Pancreas (tissue), 10 donors: Measurements from ENCODE around the gene CCDC92B. TPM values are rescaled to one million over a fixed set of nuclear protein-coding genes. Genes with fewer than 3 reads are reported as not detected.
A peak's percentile ranks its signal among the peaks of the same experiment; 100 is the strongest.

Experiments used
- ATAC-seq, 4 donors: fragments of 200-7000 bp; cut with Tn5 transposase; one replicate each; pipeline versions ENCODE4 v1.8.0 to v1.9.1; 2020; ENCODE audit warnings: mild to moderate bottlenecking in 4 of 4, moderate library complexity in 4 of 4
- DNase-seq, 6 donors: peaks; one replicate each; pipeline ENCODE4 v3.0.0-alpha.2; 2020
- FAIRE-seq: peaks from 2 replicates; lab custom pipeline; 2012; peaks lifted over from hg19 to GRCh38; lab: Jason Lieb, UNC
- H3K27ac ChIP-seq, 4 donors: fragments of 200-600 bp; sonication (generic); 1 replicate in 3 of 4; 2 replicates in 1 of 4; pipeline versions ENCODE4 v1.5.0 to v1.8.0; 2020
- H3K27me3 ChIP-seq, 4 donors: fragments of 200-600 bp; one replicate each; pipeline ENCODE4 v1.8.0; 2021
- H3K36me3 ChIP-seq, 3 donors: fragments of 200-600 bp; sonication (generic) in 1 of 3; one replicate each; pipeline versions ENCODE4 v1.5.0 to v1.8.0; 2020 to 2021
- H3K4me1 ChIP-seq, 3 donors: fragments of 200-600 bp; one replicate each; pipeline ENCODE4 v1.8.0; 2021
- H3K4me3 ChIP-seq, 4 donors: fragments of 200-600 bp; sonication (generic) in 2 of 4; one replicate each; pipeline versions ENCODE4 v1.5.0 to v1.8.0; 2020 to 2021
- H3K9me3 ChIP-seq, 4 donors: fragments of 200-600 bp; one replicate each; pipeline ENCODE4 v1.8.0; 2021
- CTCF ChIP-seq, 4 donors: fragments of 200-600 bp; sonication (generic) in 3 of 4; IDR thresholded peaks; one replicate each; pipeline versions ENCODE4 v1.5.0 to v1.8.0; 2021; ENCODE audit warnings: antibody characterized with exemption in 4 of 4
- WGBS, 2 donors: extraction: QIAGEN DNeasy Blood & Tissue Kit; methylation state at CpG; one replicate each; pipeline ENCODE4 v1.1.7; 2013; 5-methylcytosine and 5-hydroxymethylcytosine counted together
- intact Hi-C, 3 donors: fragments of 100-400 bp; cut with DNase I; formaldehyde crosslinking; loops; one replicate each; pipeline versions ENCODE4 v1.11.1 to v1.14.2; 2022
- polyA plus RNA-seq, 2 donors: library from polyadenylated mRNA; stranded (reverse); fragments of 200-250 nt; gene quantifications; one replicate each; pipeline ENCODE4 v1.2.3, GENCODE V29; 2013
- total RNA-seq, 6 donors: library from RNA; stranded (reverse); fragmentation: NEBNext Ultra II Directional in 4 of 6; extraction: Animal tissue kit (Norgen Biotek cat#: 25700) in 4 of 6; gene quantifications; one replicate each; pipeline versions ENCODE4 v1.2.1 to v1.2.4, GENCODE V29; 2021 to 2023
- donor health status: healthy with polysubstance abuse.
- donor health status: DM: no; HTN: no; CAD: no; lungs with moderate emphysema.
- donor health status: DM: no; HTN: no; CAD: no.
- donor health status: control.
- donor health status: control.
- donor health status: Bipolar disorder and iron deficiency.
- donor health status: DM: yes; HTN: yes; CAD: no.
- donor health status: DM: no; HTN: no; CAD: no.
- donor health status: DM: no; HTN: no; CAD: no.
- donor health status: DM: yes; HTN: yes; CAD: no.

The CCDC92B gene
- total and polyA plus RNA-seq, 8 donors, result 0.19 to 4.6 (median 0.69) TPM

- TF ChIP-seq CTCF (IDR thresholded peaks at IDR 0.05), result no peak
- WGBS, 2 donors, result 71 to 80% methylated on average over 10 of the region's 10 CpGs
- H3K27ac ChIP-seq, result no peak overlapping the region
- no peaks in the 10 kb centered on the region for H3K4me1 ChIP-seq
- no peak overlapping the region for H3K4me3 ChIP-seq
- no peak for DNase-seq
- no peaks in the 10 kb centered on the region for H3K36me3 ChIP-seq
- H3K27me3 ChIP-seq, result peaks cover 0 to 4% (median 0%) of the 10 kb centered on the region in 4 donors
- ATAC-seq, result no peak
- H3K9me3 ChIP-seq, result no peaks in the 10 kb centered on the region
- FAIRE-seq, result no peak
- intact Hi-C loops, result no loop called here
Observed at GRCh38 chr17:2731807-2732206, 17.6 kb downstream of the CCDC92B start.

GRCh38 chr17:2730764-2731353, 18.6 kb downstream of the CCDC92B start:
- DNase-seq, result no peak
- no peak for FAIRE-seq
- Histone ChIP-seq H3K4me1 (no peaks in the 10 kb centered on the region), H3K9me3 (no peaks in the 10 kb centered on the region), H3K27ac (no peak overlapping the region), H3K27me3 (peaks cover 0 to 4% (median 0%) of the 10 kb centered on the region in 4 donors), H3K4me3 (no peak overlapping the region), H3K36me3 (no peaks in the 10 kb centered on the region)
- intact Hi-C loops, result no loop called here
- 61 to 72% methylated on average over 17 of the region's 17 CpGs for WGBS, 2 donors
- no peak for ATAC-seq
- no peak for TF ChIP-seq CTCF (IDR thresholded peaks at IDR 0.05)

GRCh38 chr17:2724784-2725164, 24.7 kb downstream of the CCDC92B start:
- no peaks in the 10 kb centered on the region for H3K9me3 ChIP-seq
- 2 to 12% methylated on average over 30 to 40 of the region's 40 CpGs for WGBS, 2 donors
- H3K27me3 ChIP-seq, result peaks cover 0 to 4% (median 0%) of the 10 kb centered on the region in 4 donors
- intact Hi-C loops, result no loop called here
- no peak overlapping the region for H3K27ac ChIP-seq
- no peak for FAIRE-seq
- H3K4me1 ChIP-seq, result no peaks in the 10 kb centered on the region
- DNase-seq, result peak in 4 of 6 donors; percentile 29 to 81 (median 56)
- TF ChIP-seq CTCF (IDR thresholded peaks at IDR 0.05), result no peak
- peak; percentile 72 to 95 (median 82) for ATAC-seq
- H3K36me3 ChIP-seq, result no peaks in the 10 kb centered on the region
- H3K4me3 ChIP-seq, result peak overlapping the region in 2 of 4 donors; percentile 18 to 25

- H3K4me3 ChIP-seq, result peak overlapping the region in 2 of 4 donors; percentile 18 to 25
- no peaks in the 10 kb centered on the region for H3K4me1 ChIP-seq
- no peaks in the 10 kb centered on the region for H3K36me3 ChIP-seq
- WGBS, 2 donors, result 13 to 17% methylated on average over 58 to 98 of the region's 98 CpGs
- ATAC-seq (peak in 1 of 4 donors; percentile 10), FAIRE-seq (no peak), DNase-seq (peak in 2 of 6 donors; percentile 29 to 75)
- peaks cover 0 to 4% (median 0%) of the 10 kb centered on the region in 4 donors for H3K27me3 ChIP-seq
- intact Hi-C loops, result no loop called here
- H3K9me3 ChIP-seq, result no peaks in the 10 kb centered on the region
- no peak overlapping the region for H3K27ac ChIP-seq
- TF ChIP-seq CTCF (IDR thresholded peaks at IDR 0.05), result no peak
Observed at GRCh38 chr17:2723997-2724783, 25.3 kb downstream of the CCDC92B start.
